Stomach (tissue), 9 donors: ENCODE results near the gene NDUFA3. TPM values are rescaled to one million over a fixed set of nuclear protein-coding genes. Genes with fewer than 3 reads are reported as not detected.

ENCODE experiments used
- DNase-seq, 2 donors: peaks; one replicate each; pipeline versions ENCODE4 v3.0.0 to v3.0.0-alpha.2; 2013 to 2019
- H3K27ac ChIP-seq, 5 donors: fragments of 200-600 bp in 4 of 5; sonication (generic) in 4 of 5; one replicate each; pipeline ENCODE4 v1.5.1; 2013 to 2019; ENCODE audit warnings: mild to moderate bottlenecking in 1 of 5, moderate library complexity in 1 of 5
- H3K27me3 ChIP-seq, 3 donors: fragments of 200-600 bp; sonication (generic); one replicate each; pipeline ENCODE4 v1.5.1; 2017 to 2019; ENCODE audit warnings: mixed run types in 1 of 3
- H3K36me3 ChIP-seq, 4 donors: fragments of 200-600 bp; sonication (generic); 1 replicate in 3 of 4; 2 replicates in 1 of 4; pipeline ENCODE4 v1.5.1; 2016 to 2019
- H3K4me1 ChIP-seq, 4 donors: fragments of 200-600 bp; sonication (generic); one replicate each; pipeline ENCODE4 v1.5.1; 2016 to 2019
- H3K4me3 ChIP-seq, 4 donors: fragments of 200-600 bp; sonication (generic) in 3 of 4; one replicate each; pipeline ENCODE4 v1.5.1; 2016 to 2019; ENCODE audit warnings: mild to moderate bottlenecking in 1 of 4
- H3K9me3 ChIP-seq, 4 donors: fragments of 200-600 bp; sonication (generic); one replicate each; pipeline ENCODE4 v1.5.1; 2016 to 2019
- EP300 ChIP-seq: sonication (generic); formaldehyde crosslinking; IDR thresholded peaks from one replicate; pipeline ENCODE4 v1.6.1; 2017; ENCODE audit warnings: antibody characterized with exemption
- POLR2A ChIP-seq, 4 donors: fragments of 450-650 bp; IDR thresholded peaks; one replicate each; pipeline ENCODE4 v1.6.1; 2016; ENCODE audit warnings: antibody characterized with exemption in 4 of 4, control low read depth in 2 of 4, mild to moderate bottlenecking in 1 of 4, moderate library complexity in 1 of 4
- POLR2AphosphoS5 ChIP-seq, 3 donors: sonication (generic); formaldehyde crosslinking; IDR thresholded peaks; one replicate each; pipeline ENCODE4 v1.6.1; 2016; ENCODE audit warnings: antibody characterized with exemption in 3 of 3
- WGBS, 5 donors: extraction: QIAGEN DNeasy Blood & Tissue Kit in 3 of 5; methylation state at CpG; one replicate each; pipeline versions ENCODE4 v1.1.5 to v1.1.7; 2013 to 2018; 5-methylcytosine and 5-hydroxymethylcytosine counted together
- intact Hi-C: fragments of 100-400 bp; cut with DNase I; formaldehyde crosslinking; loops from one replicate; pipeline ENCODE4 v1.15.1; 2023; ENCODE audit warnings: low total_unique reads
- polyA plus RNA-seq, 3 donors: library from polyadenylated mRNA; stranded (reverse); fragments of 200-250 nt; gene quantifications; one replicate each; pipeline ENCODE4 v1.2.3, GENCODE V29; 2013
- total RNA-seq, 5 donors: library from RNA; depleted of rRNA; stranded (reverse); fragments of >200 nt; gene quantifications; one replicate each; pipeline versions ENCODE4 v1.1.0 to v1.2.3, GENCODE V29; 2014 to 2016
- TF ChIP-seq, protein P1 (sequence below), 7 experiments: fragments of 450-650 bp in 4 of 7; fragments of 200-600 bp in 3 of 7; sonication (generic) in 3 of 7; IDR thresholded peaks; one replicate each; pipeline ENCODE4 v1.5.1; 2016 to 2019; ENCODE audit warnings: antibody characterized with exemption in 7 of 7, control low read depth in 2 of 7, mild to moderate bottlenecking in 1 of 7
- donor health status: healthy with polysubstance abuse.
- donor health status: Bipolar disorder and iron deficiency.
- donor health status: healthy.

The NDUFA3 gene
- total and polyA plus RNA-seq, 8 donors = 7.0 to 401 (median 253) TPM; not detected in 1

- intact Hi-C loops = no loop called here
- peaks cover 0 to 23% (median 0%) of the 10 kb centered on the region in 3 donors for H3K27me3 ChIP-seq
- 67 to 78% (median 73%) methylated on average over 34 of the region's 34 CpGs for WGBS, 5 donors
- no peak within 1 kb of the TSS for H3K27ac ChIP-seq
- no peak within 1 kb of the TSS for H3K4me3 ChIP-seq
- H3K36me3 ChIP-seq = no peaks in the 10 kb centered on the region
- H3K4me1 ChIP-seq = no peaks in the 10 kb centered on the region
- no peak for DNase-seq
- TF ChIP-seq, protein P1, sequence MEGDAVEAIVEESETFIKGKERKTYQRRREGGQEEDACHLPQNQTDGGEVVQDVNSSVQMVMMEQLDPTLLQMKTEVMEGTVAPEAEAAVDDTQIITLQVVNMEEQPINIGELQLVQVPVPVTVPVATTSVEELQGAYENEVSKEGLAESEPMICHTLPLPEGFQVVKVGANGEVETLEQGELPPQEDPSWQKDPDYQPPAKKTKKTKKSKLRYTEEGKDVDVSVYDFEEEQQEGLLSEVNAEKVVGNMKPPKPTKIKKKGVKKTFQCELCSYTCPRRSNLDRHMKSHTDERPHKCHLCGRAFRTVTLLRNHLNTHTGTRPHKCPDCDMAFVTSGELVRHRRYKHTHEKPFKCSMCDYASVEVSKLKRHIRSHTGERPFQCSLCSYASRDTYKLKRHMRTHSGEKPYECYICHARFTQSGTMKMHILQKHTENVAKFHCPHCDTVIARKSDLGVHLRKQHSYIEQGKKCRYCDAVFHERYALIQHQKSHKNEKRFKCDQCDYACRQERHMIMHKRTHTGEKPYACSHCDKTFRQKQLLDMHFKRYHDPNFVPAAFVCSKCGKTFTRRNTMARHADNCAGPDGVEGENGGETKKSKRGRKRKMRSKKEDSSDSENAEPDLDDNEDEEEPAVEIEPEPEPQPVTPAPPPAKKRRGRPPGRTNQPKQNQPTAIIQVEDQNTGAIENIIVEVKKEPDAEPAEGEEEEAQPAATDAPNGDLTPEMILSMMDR (IDR thresholded peaks at IDR 0.05) = no peak
- no peak for TF ChIP-seq EP300
- TF ChIP-seq POLR2AphosphoS5 (IDR thresholded peaks at IDR 0.05) = no peak
- TF ChIP-seq POLR2A (IDR thresholded peaks at IDR 0.05) = no peak
- H3K9me3 ChIP-seq = peaks cover 0 to 6% (median 2%) of the 10 kb centered on the region in 4 donors
Measured at GRCh38 chr19:54063350-54064116, 39.1 kb upstream of the NDUFA3 start, which contains the start of gene VSTM1. Gene VSTM1, minus strand, starts transcription at chr19:54063897. Its CDS starts 120 bp downstream, at chr19:54063777.

DNA sequence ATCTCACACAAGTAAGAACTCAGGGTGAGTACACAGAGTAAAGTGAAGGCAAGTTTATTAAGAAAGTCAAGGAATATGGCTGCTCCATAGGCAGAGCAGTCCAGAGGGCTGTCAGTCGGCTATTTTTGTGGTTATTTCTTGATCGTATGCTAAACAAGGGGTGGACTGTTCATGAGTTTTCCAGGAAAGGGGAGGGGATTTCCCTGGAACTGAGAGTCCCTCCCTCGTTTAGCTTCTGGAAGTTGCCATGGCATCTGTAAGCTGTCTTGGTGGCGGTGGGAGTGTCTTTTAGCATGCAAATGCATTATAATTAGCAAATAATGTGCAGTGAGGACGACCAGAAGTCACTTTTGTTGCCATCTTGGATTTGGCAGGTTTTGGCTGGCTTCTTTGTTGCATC, 33.2 kb upstream of the NDUFA3 start:
- 58 to 75% (median 66%) methylated on average over 5 of the region's 5 CpGs for WGBS, 5 donors
- Histone ChIP-seq H3K27ac (no peak overlapping the region), H3K4me3 (no peak overlapping the region), H3K27me3 (peaks cover 0 to under 1% (median 0%) of the 10 kb centered on the region in 3 donors), H3K9me3 (peaks cover 0 to 19% (median 14%) of the 10 kb centered on the region in 4 donors), H3K4me1 (no peaks in the 10 kb centered on the region), H3K36me3 (no peaks in the 10 kb centered on the region)
- intact Hi-C loops = no loop called here
- TF ChIP-seq, protein P1 (IDR thresholded peaks at IDR 0.05) = no peak
- TF ChIP-seq POLR2AphosphoS5 (IDR thresholded peaks at IDR 0.05) = no peak
- no peak for TF ChIP-seq EP300
- TF ChIP-seq POLR2A (IDR thresholded peaks at IDR 0.05) = no peak
- DNase-seq = no peak

GRCh38 chr19:54073829-54074228, 28.8 kb upstream of the NDUFA3 start:
- no peak for DNase-seq
- TF ChIP-seq EP300 = no peak
- TF ChIP-seq POLR2AphosphoS5 (IDR thresholded peaks at IDR 0.05) = no peak
- TF ChIP-seq, protein P1 (IDR thresholded peaks at IDR 0.05) = no peak
- TF ChIP-seq POLR2A (IDR thresholded peaks at IDR 0.05) = no peak

GRCh38 chr19:54074851-54075250, 27.8 kb upstream of the NDUFA3 start:
- H3K27ac ChIP-seq = no peak overlapping the region
- no peaks in the 10 kb centered on the region for H3K36me3 ChIP-seq
- peaks cover 0 to 6% (median 5%) of the 10 kb centered on the region in 4 donors for H3K9me3 ChIP-seq
- 75 to 81% (median 77%) methylated on average over 9 of the region's 9 CpGs for WGBS, 5 donors
- intact Hi-C loops = no loop called here
- peaks cover 0 to 5% (median 0%) of the 10 kb centered on the region in 3 donors for H3K27me3 ChIP-seq
- DNase-seq = no peak
- no peaks in the 10 kb centered on the region for H3K4me1 ChIP-seq
- TF ChIP-seq POLR2A (IDR thresholded peaks at IDR 0.05) = no peak
- TF ChIP-seq EP300 = no peak
- no peak for TF ChIP-seq POLR2AphosphoS5 (IDR thresholded peaks at IDR 0.05)
- TF ChIP-seq, protein P1 (IDR thresholded peaks at IDR 0.05) = no peak
- H3K4me3 ChIP-seq = no peak overlapping the region

More at GRCh38 chr19:54073829-54074228, 28.8 kb upstream of the NDUFA3 start:
- Histone ChIP-seq H3K36me3 (no peaks in the 10 kb centered on the region), H3K4me3 (no peak overlapping the region), H3K27me3 (no peaks in the 10 kb centered on the region), H3K9me3 (peaks cover 0 to 13% (median 11%) of the 10 kb centered on the region in 4 donors), H3K4me1 (no peaks in the 10 kb centered on the region), H3K27ac (no peak overlapping the region)
- intact Hi-C loops = no loop called here
- WGBS, 5 donors = 85 to 88% (median 87%) methylated on average over 10 of the region's 10 CpGs
